ENCODE measurements around the gene ARHGAP9.

Gene ARHGAP9

GRCh38 chr12:57476162-57476992, 3.3 kb downstream of the ARHGAP9 start:
- H3K4me1 ChIP-seq (ENCODE audit: control insufficient read depth, insufficient read depth, low read length): peaks cover 22% of the 10 kb centered on the region; the same call in 1 of the 2 replicates
- H3K4me3 ChIP-seq (ENCODE audit: low read depth, low read length): peak overlapping the region; percentile 60
- peaks cover 53% of the 10 kb centered on the region for H3K27me3 ChIP-seq (ENCODE audit: control insufficient read depth, insufficient read depth, low read length)
- H3K27ac ChIP-seq (ENCODE audit: low read depth, low read length): no peak overlapping the region
- no peaks in the 10 kb centered on the region for H3K36me3 ChIP-seq (ENCODE audit: control insufficient read depth, insufficient read depth, low read length)
- no peak overlapping the region for H3K9ac ChIP-seq (ENCODE audit: low read depth, low read length)
- H3K9me3 ChIP-seq (ENCODE audit: control insufficient read depth, insufficient read depth, low read length): no peaks in the 10 kb centered on the region

- H3K27ac ChIP-seq (ENCODE audit: low read depth, low read length): no peak overlapping the region
- H3K36me3 ChIP-seq (ENCODE audit: control insufficient read depth, insufficient read depth, low read length): 0 out of 2 replicates have a peak, but pooled peaks cover 2% of the 10 kb centered on the region
- H3K9me3 ChIP-seq (ENCODE audit: control insufficient read depth, insufficient read depth, low read length): no peaks in the 10 kb centered on the region
- peaks cover 53% of the 10 kb centered on the region for H3K27me3 ChIP-seq (ENCODE audit: control insufficient read depth, insufficient read depth, low read length)
- peak overlapping the region; percentile 60 for H3K4me3 ChIP-seq (ENCODE audit: low read depth, low read length)
- no peak overlapping the region for H3K9ac ChIP-seq (ENCODE audit: low read depth, low read length)
- H3K4me1 ChIP-seq (ENCODE audit: control insufficient read depth, insufficient read depth, low read length): peaks cover 22% of the 10 kb centered on the region; the same call in 1 of the 2 replicates
Observed at GRCh38 chr12:57475271-57476161, 4.2 kb downstream of the ARHGAP9 start.

GRCh38 chr12:57474862-57475261, 4.8 kb downstream of the ARHGAP9 start:
- H3K9me3 ChIP-seq (ENCODE audit: control insufficient read depth, insufficient read depth, low read length): no peaks in the 10 kb centered on the region
- H3K4me1 ChIP-seq (ENCODE audit: control insufficient read depth, insufficient read depth, low read length): peaks cover 22% of the 10 kb centered on the region; the same call in 1 of the 2 replicates
- no peak overlapping the region for H3K9ac ChIP-seq (ENCODE audit: low read depth, low read length)
- H3K4me3 ChIP-seq (ENCODE audit: low read depth, low read length): peak overlapping the region; percentile 60; the same call in 1 of the 2 replicates
- H3K36me3 ChIP-seq (ENCODE audit: control insufficient read depth, insufficient read depth, low read length): peaks cover 8% of the 10 kb centered on the region; the same call in 1 of the 2 replicates
- peaks cover 53% of the 10 kb centered on the region for H3K27me3 ChIP-seq (ENCODE audit: control insufficient read depth, insufficient read depth, low read length)
- H3K27ac ChIP-seq (ENCODE audit: low read depth, low read length): no peak overlapping the region

- H3K36me3 ChIP-seq (ENCODE audit: control insufficient read depth, insufficient read depth, low read length): peaks cover 8% of the 10 kb centered on the region; the same call in 1 of the 2 replicates
- H3K9me3 ChIP-seq (ENCODE audit: control insufficient read depth, insufficient read depth, low read length): no peaks in the 10 kb centered on the region
- H3K27ac ChIP-seq (ENCODE audit: low read depth, low read length): no peak overlapping the region
- H3K27me3 ChIP-seq (ENCODE audit: control insufficient read depth, insufficient read depth, low read length): peaks cover 53% of the 10 kb centered on the region
- H3K4me1 ChIP-seq (ENCODE audit: control insufficient read depth, insufficient read depth, low read length): peaks cover 22% of the 10 kb centered on the region; the same call in 1 of the 2 replicates
- H3K9ac ChIP-seq (ENCODE audit: low read depth, low read length): no peak overlapping the region
- no peak overlapping the region for H3K4me3 ChIP-seq (ENCODE audit: low read depth, low read length)
Observed at GRCh38 chr12:57474430-57474829, 5.2 kb downstream of the ARHGAP9 start.

DNA sequence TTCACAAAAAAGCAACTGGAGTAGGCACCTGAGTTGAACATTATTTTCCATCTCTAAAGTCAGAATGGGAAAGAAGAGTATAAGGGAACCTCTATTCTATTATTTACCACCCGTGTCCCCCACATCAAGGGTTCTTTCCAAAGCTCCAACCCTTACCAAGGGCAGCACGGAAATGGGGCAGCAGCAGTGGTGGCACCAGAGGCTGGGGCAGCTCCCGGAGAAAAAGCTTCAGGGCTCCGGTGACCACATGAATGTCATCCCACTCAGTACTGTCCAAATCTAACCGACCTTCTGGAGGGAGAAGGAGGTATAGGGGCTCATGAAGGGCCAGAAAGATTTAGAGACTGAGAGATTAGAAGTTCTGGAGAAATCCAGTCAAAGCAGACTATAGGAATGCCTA, 5.8 kb downstream of the ARHGAP9 start:
- peaks cover 53% of the 10 kb centered on the region for H3K27me3 ChIP-seq (ENCODE audit: control insufficient read depth, insufficient read depth, low read length)
- H3K36me3 ChIP-seq (ENCODE audit: control insufficient read depth, insufficient read depth, low read length): peaks cover 14% of the 10 kb centered on the region
- H3K9me3 ChIP-seq (ENCODE audit: control insufficient read depth, insufficient read depth, low read length): no peaks in the 10 kb centered on the region
- H3K4me1 ChIP-seq (ENCODE audit: control insufficient read depth, insufficient read depth, low read length): peaks cover 22% of the 10 kb centered on the region; the same call in 1 of the 2 replicates
- H3K9ac ChIP-seq (ENCODE audit: low read depth, low read length): no peak overlapping the region
- H3K27ac ChIP-seq (ENCODE audit: low read depth, low read length): no peak overlapping the region
- H3K4me3 ChIP-seq (ENCODE audit: low read depth, low read length): no peak overlapping the region

GRCh38 chr12:57473392-57473791, 6.3 kb downstream of the ARHGAP9 start:
- Histone ChIP-seq H3K9ac (ENCODE audit: low read depth, low read length) (no peak overlapping the region), H3K9me3 (ENCODE audit: control insufficient read depth, insufficient read depth, low read length) (no peaks in the 10 kb centered on the region), H3K4me3 (ENCODE audit: low read depth, low read length) (no peak overlapping the region), H3K4me1 (ENCODE audit: control insufficient read depth, insufficient read depth, low read length) (peaks cover 22% of the 10 kb centered on the region; the same call in 1 of the 2 replicates), H3K36me3 (ENCODE audit: control insufficient read depth, insufficient read depth, low read length) (peaks cover 14% of the 10 kb centered on the region), H3K27ac (ENCODE audit: low read depth, low read length) (no peak overlapping the region), H3K27me3 (ENCODE audit: control insufficient read depth, insufficient read depth, low read length) (peaks cover 53% of the 10 kb centered on the region)

- Histone ChIP-seq H3K36me3 (ENCODE audit: control insufficient read depth, insufficient read depth, low read length) (peaks cover 14% of the 10 kb centered on the region), H3K9me3 (ENCODE audit: control insufficient read depth, insufficient read depth, low read length) (no peaks in the 10 kb centered on the region), H3K9ac (ENCODE audit: low read depth, low read length) (no peak overlapping the region), H3K27me3 (ENCODE audit: control insufficient read depth, insufficient read depth, low read length) (peaks cover 51% of the 10 kb centered on the region), H3K4me1 (ENCODE audit: control insufficient read depth, insufficient read depth, low read length) (peaks cover 19% of the 10 kb centered on the region; the same call in 1 of the 2 replicates), H3K27ac (ENCODE audit: low read depth, low read length) (no peak overlapping the region), H3K4me3 (ENCODE audit: low read depth, low read length) (no peak overlapping the region)
Observed at GRCh38 chr12:57472391-57472790, 7.3 kb downstream of the ARHGAP9 start.

GRCh38 chr12:57471661-57472060, 8.0 kb downstream of the ARHGAP9 start:
- H3K36me3 ChIP-seq (ENCODE audit: control insufficient read depth, insufficient read depth, low read length): peaks cover 17% of the 10 kb centered on the region

GRCh38 chr12:57470970-57471656, 8.6 kb downstream of the ARHGAP9 start:
- H3K27me3 ChIP-seq (ENCODE audit: control insufficient read depth, insufficient read depth, low read length): peaks cover 38% of the 10 kb centered on the region
- no peak overlapping the region for H3K4me3 ChIP-seq (ENCODE audit: low read depth, low read length)
- H3K4me1 ChIP-seq (ENCODE audit: control insufficient read depth, insufficient read depth, low read length): peaks cover 10% of the 10 kb centered on the region; the same call in 1 of the 2 replicates
- no peak overlapping the region for H3K27ac ChIP-seq (ENCODE audit: low read depth, low read length)
- no peak overlapping the region for H3K9ac ChIP-seq (ENCODE audit: low read depth, low read length)
- H3K9me3 ChIP-seq (ENCODE audit: control insufficient read depth, insufficient read depth, low read length): no peaks in the 10 kb centered on the region
- peaks cover 20% of the 10 kb centered on the region for H3K36me3 ChIP-seq (ENCODE audit: control insufficient read depth, insufficient read depth, low read length)

More at GRCh38 chr12:57471661-57472060, 8.0 kb downstream of the ARHGAP9 start:
- H3K9ac ChIP-seq (ENCODE audit: low read depth, low read length): no peak overlapping the region
- peaks cover 44% of the 10 kb centered on the region for H3K27me3 ChIP-seq (ENCODE audit: control insufficient read depth, insufficient read depth, low read length)
- no peaks in the 10 kb centered on the region for H3K9me3 ChIP-seq (ENCODE audit: control insufficient read depth, insufficient read depth, low read length)
- peaks cover 14% of the 10 kb centered on the region; the same call in 1 of the 2 replicates for H3K4me1 ChIP-seq (ENCODE audit: control insufficient read depth, insufficient read depth, low read length)
- H3K4me3 ChIP-seq (ENCODE audit: low read depth, low read length): no peak overlapping the region
- H3K27ac ChIP-seq (ENCODE audit: low read depth, low read length): no peak overlapping the region

DNA sequence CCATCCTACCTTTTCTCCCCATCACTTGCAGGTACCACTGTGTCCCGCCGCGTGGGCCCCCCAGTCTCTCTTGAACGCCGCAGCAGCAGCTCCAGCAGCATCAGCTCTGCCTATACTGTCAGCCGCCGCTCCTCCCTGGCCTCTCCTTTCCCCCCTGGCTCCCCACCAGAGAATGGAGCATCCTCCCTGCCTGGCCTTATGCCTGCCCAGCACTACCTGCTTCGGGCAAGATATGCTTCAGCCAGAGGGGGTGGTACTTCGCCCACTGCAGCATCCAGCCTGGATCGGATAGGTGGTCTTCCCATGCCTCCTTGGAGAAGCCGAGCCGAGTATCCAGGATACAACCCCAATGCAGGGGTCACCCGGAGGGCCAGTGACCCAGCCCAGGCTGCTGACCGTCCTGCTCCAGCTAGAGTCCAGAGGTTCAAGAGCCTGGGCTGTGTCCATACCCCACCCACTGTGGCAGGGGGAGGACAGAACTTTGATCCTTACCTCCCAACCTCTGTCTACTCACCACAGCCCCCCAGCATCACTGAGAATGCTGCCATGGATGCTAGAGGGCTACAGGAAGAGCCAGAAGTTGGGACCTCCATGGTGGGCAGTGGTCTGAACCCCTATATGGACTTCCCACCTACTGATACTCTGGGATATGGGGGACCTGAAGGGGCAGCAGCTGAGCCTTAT, 9.2 kb downstream of the ARHGAP9 start:
- Histone ChIP-seq H3K27ac (ENCODE audit: low read depth, low read length) (no peak overlapping the region), H3K4me3 (ENCODE audit: low read depth, low read length) (no peak overlapping the region), H3K4me1 (ENCODE audit: control insufficient read depth, insufficient read depth, low read length) (peaks cover 4% of the 10 kb centered on the region; the same call in 1 of the 2 replicates), H3K9ac (ENCODE audit: low read depth, low read length) (no peak overlapping the region), H3K36me3 (ENCODE audit: control insufficient read depth, insufficient read depth, low read length) (peaks cover 26% of the 10 kb centered on the region), H3K9me3 (ENCODE audit: control insufficient read depth, insufficient read depth, low read length) (no peaks in the 10 kb centered on the region), H3K27me3 (ENCODE audit: control insufficient read depth, insufficient read depth, low read length) (peaks cover 32% of the 10 kb centered on the region)

All from HUES48 (cell line).